HG03558 (cell line): Measurements from ENCODE around the gene CLIC4.
"Not testable (repeated sequence)": the region's sequence is repeated elsewhere in the genome, so short reads cannot be mapped to it uniquely, and the experiment has no call there.

Experiments used
- ATAC-seq: cut with Tn5 transposase; IDR thresholded peaks from one replicate; pipeline ENCODE4 v1.9.1; 2021; ENCODE audit warnings: moderate number of reproducible peaks; ENCODE audit not compliant: unreplicated experiment; ENCODE audit errors: extremely low read depth

CLIC4 gene

GRCh38 chr1:24871306-24871901, 126.2 kb downstream of the CLIC4 start:
- no peak for ATAC-seq

DNA sequence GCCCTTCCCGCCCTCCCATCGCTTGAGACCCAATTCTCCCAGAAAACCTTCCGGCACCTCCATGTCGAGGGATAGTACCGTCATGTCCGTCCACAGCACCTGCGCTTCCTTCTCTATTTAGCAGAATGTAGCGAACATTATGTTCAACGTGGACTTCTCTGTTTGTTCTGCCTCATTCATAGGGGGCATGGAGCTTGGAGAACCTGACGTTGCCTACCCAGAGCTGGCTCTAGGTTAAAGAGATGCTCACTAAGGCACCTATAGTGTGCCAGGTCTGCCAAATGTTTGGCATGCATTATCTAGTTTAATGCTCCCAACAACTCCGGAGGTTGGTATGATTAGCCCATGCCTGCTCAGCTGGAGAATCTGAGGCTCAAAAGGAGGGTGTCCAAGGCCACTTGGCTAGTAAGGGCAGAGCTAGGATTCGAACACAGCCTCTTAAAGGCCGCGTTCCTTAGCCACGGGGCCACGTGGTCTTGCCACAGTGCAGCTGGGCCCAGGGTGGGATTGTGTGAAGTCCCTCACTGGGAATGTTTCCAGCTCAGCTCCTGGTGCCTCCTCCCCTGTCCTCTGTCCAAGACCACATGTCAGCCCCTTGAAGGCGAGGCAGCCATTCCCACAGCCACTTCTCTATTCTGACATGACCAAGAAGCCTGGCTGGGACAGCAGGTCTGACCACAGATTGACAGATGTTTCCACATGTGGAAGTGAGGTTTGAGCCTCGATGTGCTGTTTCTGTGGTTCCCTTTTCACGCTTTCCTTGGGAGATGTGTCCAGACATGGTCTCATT, 127.0 kb downstream of the CLIC4 start:
- no peak for ATAC-seq

GRCh38 chr1:24873148-24873547, 127.9 kb downstream of the CLIC4 start:
- ATAC-seq = no peak

DNA sequence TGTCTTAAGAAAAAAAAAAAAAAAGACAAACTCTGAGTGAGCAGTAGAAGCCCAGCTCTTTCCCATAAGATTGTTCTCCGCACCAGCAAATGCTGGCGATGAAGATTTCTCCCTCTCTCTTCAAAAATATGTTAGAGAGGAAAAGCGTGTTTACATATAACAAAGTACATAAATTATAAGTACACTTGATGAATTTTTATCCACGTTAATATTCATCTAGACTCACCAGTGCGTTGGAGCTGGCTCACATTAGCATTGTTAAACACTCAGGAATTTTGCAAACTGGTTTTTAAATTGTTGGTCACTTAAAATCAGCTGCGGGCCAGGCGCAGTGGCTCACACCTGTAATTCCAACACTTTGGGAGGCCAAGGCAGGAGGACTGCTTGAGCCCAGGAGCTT, 128.8 kb downstream of the CLIC4 start:
- ATAC-seq = no peak

DNA sequence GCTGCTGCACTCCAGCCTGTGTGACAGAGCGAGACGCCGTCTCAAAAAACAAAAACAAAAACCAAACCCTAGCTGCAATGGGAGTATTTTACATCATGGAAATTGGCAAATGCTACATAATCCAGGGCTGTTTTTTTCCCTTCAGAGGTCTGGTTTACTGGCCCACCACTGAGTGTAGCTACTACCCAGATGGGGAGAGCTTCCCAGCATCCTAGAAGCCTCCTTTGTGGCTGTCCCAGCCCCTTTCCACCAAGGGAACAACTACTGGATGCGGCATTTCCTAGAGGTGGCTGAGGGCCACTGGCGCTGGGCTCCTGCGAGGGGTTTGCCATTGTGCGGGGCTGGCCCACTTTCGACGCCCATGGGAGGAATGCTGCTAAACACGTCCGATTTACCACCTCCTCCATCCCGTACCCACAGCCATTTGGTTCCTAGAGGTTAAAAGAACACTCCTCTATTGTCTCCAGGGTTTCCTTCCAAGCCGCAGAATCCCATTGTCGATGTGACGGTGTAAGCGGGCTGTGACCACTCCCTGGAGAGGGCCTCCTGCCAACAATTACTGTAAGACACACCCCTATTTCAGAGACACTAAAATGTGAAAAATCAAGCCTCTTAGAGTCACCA, 129.5 kb downstream of the CLIC4 start:
- no peak for ATAC-seq

GRCh38 chr1:24875257-24875656, 130.0 kb downstream of the CLIC4 start:
- ATAC-seq = no peak

GRCh38 chr1:24875991-24876506, 130.8 kb downstream of the CLIC4 start:
- ATAC-seq = no peak

DNA sequence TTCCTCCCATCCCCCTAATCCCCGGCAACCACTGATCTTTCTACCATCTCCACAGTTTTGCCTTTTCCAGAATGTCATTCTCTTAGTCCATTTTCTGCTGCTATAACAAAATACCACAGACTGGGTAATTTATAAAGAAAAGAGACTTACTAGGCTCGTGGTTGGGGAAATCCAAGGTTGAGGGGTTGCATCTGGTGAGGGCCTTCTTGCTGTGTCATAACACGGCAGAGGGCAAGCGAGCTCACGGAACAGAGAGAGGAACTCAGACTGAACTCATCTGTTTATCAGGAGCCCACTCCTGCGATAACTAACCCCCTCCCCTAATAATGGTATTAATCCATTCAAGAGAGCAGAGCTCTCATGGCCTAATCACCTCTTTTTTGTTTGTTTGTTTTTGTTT, 132.8 kb downstream of the CLIC4 start:
- ATAC-seq = no peak

GRCh38 chr1:24878775-24879742, 133.8 kb downstream of the CLIC4 start:
- no peak for ATAC-seq

DNA sequence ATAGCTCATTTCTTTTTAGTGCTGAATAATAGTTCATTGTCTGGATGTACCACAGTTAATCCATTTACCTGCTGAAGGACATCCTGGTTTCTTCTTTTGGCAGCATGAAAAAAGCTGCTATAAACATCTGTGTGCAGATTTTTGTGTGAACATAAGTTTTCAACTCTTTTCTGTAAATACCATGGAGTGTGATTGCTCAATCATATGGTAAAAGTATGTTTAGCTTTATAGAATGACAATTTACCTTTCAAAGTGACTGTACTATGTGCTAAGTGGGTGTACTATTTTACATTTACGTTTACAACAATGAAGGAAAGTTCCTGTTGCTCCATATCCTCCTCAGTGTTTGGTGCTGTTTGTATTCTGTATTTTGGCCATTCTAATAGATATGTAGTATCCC, 135.8 kb downstream of the CLIC4 start:
- ATAC-seq = no peak

GRCh38 chr1:24884751-24885150, 139.5 kb downstream of the CLIC4 start:
- ATAC-seq = no peak

- ATAC-seq = no peak
Observed at GRCh38 chr1:24886241-24886640, 141.0 kb downstream of the CLIC4 start.

GRCh38 chr1:24888061-24888970, 143.1 kb downstream of the CLIC4 start:
- ATAC-seq = no peak

- ATAC-seq = no peak
Observed at GRCh38 chr1:24888971-24889676, 143.9 kb downstream of the CLIC4 start.

GRCh38 chr1:24890887-24891286, 145.6 kb downstream of the CLIC4 start:
- ATAC-seq = no peak

GRCh38 chr1:24891367-24891766, 146.1 kb downstream of the CLIC4 start:
- not testable (repeated sequence) for ATAC-seq

- no peak for ATAC-seq
Observed at GRCh38 chr1:24892188-24893153, 147.2 kb downstream of the CLIC4 start.
